GM18519 (cell line): Measurements from ENCODE around the gene KRT13.

ENCODE experiments used
- ATAC-seq: cut with Tn5 transposase; IDR thresholded peaks from one replicate; pipeline ENCODE4 v1.9.1; 2021; ENCODE audit warnings: mild to moderate bottlenecking, moderate library complexity; ENCODE audit not compliant: unreplicated experiment, low FRiP score

The KRT13 gene

DNA sequence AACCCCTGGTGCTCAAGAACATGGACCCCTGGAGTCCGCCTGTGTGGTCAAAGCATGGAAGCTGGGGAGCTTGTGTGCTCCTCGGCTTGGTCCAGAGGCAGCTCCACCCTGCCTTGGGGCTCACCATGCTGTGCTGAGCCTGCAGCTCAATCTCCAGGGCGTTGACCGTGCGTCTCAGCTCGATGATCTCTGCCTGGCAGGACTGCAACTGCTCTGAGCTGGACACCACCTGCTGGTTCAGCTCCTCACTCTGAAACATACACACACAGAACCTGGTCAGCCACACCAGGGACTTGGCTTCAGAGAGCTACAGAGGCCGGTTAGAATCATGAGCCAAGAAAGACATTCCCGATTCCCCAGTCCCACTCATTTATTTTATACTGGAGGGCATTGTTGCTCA lies 27.2 kb downstream of the KRT13 start:
- no peak for ATAC-seq

DNA sequence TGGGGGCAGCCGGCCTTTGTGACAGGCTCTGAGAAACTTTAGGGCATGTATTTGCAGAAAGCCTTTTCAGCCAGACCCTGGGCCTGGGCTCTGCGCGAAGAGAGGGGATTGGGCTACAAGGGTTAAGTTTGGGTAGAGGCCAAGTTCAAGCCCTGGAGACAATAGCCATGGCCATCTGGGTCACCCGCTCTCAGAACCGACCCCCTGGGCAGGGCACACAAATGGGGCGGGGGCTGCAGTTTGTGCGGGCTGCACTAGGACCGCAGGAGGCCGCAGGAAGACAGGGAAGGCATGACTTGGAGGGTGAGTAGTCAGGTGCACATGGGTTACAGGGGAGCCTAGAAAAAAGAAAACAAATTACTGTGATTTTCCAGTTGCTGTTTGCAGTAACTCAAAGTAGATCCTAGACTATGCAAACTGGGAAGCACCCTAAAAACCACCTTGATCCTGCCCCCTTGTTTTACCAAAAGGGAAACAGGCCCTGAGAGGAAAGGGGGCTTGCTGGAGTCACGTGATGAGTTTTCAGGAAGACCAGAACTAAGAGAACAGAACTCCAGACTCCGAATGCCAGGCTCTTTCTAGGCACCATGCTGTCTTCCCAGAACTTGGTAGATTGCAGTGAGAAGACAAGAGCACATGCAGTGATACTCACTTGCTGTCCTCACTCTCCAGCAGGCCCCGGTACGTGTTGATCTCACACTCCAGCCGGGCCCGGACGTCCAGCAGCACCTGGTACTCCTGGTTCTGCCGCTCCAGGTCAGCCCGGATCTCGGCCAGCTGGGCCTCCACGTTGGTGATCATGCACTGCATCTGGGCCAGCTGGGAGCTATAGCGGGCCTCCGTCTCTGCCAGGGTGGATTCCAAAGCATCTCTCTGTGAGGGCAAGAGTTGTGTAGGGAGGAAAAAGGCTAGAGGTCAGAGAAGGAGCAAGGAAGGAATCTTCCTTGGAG lies 28.3 kb downstream of the KRT13 start:
- ATAC-seq, result no peak

DNA sequence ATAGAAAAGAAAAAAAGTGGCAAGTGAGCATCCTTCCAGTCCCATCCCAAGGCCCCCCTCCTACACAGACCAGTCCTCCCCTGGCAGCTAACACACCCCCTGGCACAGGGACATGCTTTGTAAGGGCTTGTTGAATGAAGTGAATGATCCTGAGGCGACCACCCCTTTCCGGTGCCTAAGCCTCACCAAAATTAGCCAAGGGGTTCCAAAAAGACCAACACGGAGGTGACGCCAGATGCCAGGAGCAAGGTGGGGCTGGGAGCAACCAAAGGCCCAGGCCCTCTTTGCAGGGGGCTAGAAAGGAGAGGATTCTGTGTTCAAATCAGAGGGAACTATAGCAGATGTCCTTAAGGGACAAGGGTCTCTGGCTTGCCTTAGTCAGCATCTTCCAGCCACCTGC lies 30.0 kb downstream of the KRT13 start:
- no peak for ATAC-seq

DNA sequence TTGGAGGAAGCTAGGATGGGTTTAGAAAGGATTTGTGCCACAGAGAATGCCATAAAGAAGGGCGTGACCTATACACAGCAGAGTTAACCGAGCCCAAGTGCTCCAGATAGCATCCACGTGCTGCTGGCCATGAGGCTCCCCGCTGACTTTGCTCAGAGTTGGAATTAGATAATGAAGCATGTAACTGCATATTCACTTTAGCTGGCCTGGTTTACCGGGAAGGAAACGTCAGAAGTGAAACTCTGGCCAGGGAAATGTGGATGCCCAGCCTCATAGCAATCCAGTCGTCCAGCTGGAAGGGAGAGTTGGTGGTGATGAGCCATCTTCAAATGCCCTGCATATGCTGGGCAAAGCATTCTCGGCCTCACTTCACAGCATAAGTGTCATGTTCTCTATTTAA lies 30.5 kb downstream of the KRT13 start:
- ATAC-seq, result no peak

DNA sequence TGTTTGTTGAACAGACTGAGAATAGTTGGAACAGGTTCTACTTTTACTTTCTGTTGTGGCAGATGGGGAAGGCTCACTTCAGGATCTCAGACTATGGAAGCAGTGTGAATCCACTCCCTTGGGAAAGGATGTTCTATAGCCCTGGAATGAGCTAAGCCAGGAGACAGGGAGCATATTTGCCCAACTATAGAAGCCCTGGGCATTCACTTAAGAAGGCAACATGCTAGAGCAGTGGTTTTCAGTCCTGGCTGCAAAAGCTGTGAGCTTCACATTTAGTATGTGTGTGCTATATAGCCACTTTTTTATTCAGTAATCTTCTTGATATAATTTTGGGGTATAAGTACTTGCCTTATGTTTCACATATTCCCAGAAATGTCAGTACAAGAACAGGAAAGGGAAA lies 37.1 kb downstream of the KRT13 start:
- no peak for ATAC-seq

DNA sequence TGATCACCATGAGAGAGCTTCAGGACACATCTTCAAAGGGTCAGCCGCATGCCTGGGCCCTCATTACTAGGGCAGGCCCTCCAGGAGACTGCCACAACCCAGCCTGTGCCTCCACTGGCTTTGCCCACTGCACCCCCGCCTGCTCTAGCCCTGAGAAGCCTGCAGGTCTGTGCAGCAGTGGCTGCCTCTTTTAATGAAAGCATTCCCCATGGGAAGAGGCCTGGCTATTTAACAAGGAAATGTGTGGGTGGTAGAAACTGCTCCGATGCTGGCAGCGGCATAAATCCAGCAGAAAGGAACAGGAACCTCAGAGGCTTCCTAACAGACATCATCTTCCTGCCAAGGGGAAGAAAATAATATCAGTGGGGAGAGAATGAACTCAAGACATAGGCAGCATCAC lies 37.9 kb downstream of the KRT13 start:
- no peak for ATAC-seq

DNA sequence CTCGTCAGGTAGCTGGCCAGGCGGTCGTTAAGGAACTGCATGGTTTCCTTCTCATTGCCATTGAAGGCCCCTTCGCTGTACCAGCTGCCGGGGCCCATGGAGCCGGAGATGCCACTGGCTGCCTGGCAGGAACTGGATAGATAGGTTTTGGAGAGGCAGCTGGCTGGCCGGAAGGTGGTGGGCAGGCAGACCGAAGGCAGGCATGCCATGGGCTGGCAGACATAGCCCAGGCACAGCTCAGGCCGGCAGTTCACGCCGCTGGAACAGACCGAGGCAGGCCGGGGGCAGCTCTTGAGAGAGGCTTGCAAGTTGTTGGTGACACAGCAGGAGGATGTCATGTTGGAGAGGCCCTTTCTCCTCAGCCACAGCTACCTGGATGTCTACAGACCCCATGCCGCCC lies 38.4 kb downstream of the KRT13 start, which contains the start of gene KRT32:
Gene KRT32, minus strand, starts transcription at position 399 of the 400 bp plus-strand sequence. Its CDS starts 61 bp downstream, at position 338.
- no peak for ATAC-seq

DNA sequence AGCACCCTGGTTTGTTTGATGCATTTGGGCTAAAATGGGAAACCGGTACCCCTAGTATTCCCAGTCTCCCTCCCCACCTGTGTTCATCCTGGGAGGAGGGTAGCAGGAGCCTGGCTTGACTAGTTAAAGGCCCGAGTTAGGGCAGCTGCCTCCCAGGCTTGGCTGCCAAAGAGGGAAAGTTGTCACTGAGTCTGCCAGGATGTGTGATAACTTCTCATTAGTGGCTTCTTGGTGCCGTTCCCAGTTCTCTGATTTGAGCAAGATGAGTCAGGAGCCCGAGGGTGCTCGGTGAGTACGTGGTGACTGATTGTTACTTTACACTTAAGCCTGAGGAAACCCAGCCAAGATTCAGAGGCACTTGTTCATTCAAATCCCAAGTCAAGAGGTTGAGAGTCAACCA lies 40.7 kb downstream of the KRT13 start:
- ATAC-seq, result no peak

DNA sequence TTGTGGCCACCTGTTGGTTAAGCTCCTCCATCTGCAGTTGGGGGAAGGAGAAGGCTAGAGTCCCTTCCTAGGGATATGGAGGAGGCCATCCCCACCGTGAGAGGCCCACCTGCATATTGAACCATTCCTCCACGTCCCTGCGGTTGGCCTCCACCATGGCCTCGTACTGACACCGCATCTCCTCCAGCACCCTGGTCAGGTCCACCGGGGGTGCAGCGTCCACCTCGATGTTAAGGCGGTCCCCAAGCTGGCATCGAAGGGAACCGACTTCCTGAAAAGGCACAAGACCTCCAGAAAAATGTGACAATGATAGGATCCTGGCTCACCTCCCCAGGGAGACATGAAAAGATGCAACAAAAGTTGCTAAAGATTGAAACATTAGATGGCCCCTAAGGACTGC lies 41.2 kb downstream of the KRT13 start:
- no peak for ATAC-seq

DNA sequence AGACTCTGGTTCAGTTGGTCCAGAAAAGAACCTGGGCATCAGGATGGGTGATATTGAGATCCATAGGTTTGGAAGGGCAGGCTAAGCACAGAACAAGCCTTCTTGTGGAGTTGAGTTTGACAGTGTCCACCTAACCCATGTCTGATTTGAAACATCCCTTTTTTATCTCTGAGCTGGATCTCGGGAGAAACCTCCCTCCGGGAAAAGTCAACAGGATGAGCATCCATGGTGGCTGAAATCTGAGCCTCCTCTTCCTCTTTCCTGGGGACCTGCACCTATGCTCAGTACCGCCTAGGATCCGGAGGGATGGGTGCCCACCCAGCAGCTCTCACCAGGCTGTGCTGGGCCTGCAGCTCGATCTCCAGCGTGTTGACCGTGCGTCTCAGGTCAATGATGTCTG lies 41.7 kb downstream of the KRT13 start:
- ATAC-seq, result no peak

DNA sequence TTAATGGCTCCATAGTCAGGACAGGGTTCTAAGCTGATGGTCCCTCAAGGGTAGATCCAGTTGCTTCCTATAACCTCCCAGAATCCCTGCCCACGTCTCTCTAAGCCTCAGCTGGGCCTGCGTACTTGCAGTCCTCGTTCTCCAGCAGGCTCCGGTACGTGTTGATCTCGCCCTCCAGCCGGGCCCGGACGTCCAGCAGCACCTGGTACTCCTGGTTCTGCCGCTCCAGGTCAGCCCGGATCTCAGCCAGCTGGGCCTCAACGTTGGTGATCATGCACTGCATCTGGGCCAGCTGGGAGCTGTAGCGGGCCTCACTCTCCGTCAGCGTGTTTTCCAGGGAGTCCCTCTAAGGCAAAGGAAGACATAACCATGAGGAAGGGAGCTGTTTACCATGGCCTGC lies 42.7 kb downstream of the KRT13 start:
- no peak for ATAC-seq

DNA sequence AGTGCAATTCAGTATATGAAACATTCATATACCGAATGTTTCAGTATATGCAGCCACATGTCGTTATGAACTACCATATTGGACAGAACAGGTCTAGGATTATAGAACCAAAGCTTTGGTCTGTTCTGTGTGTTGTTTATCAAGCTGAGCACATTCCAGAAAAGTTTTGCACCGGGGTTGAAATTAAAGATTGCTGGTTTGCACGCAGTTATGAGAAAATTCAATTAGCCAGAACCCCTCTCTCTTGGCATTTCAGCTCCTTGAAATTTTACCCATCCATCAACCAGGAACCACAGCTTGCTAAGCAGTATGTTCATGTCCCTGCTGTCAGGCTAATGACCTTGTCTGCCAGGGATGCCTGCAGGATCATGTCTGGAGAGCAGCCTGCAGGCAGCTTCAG lies 47.7 kb downstream of the KRT13 start:
- no peak for ATAC-seq

DNA sequence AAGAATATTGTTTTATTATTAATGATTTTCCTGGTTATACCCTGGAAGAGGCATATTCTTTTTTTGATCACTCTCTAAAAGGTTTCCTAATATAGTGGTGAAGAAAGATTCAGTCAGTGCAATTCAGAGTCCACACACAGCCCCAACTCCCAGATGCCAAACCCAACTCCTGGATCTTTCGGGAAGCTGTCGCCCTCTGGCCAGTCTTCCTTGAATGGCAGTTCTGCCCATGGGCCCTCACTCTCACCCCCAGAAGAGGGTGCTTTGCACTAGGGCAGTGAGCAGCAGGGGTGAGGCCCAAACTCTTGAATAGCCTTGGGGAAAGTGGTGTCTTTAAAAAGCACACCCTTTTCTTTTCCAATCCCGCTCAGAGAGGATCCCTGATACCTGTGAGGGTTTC lies 49.2 kb downstream of the KRT13 start:
- no peak for ATAC-seq

DNA sequence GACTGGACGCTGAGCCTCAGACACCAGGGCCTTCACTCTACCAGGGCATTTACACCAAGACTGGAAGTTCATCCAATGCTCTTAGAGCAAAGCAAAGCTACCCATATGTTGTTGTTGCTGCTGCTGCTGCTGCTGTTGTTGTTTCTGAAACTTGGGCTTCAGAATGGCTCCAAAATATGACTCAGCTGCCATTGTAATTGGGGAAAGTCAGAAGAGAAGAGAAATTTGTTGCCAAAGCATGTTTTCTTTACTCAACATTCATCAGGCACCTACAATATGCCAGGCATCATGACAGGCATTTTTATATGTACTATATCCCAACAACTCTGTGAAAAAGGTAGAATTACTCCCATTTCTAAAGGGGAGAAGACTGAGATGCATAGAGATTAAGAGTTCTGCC lies 50.2 kb downstream of the KRT13 start:
- ATAC-seq, result no peak

DNA sequence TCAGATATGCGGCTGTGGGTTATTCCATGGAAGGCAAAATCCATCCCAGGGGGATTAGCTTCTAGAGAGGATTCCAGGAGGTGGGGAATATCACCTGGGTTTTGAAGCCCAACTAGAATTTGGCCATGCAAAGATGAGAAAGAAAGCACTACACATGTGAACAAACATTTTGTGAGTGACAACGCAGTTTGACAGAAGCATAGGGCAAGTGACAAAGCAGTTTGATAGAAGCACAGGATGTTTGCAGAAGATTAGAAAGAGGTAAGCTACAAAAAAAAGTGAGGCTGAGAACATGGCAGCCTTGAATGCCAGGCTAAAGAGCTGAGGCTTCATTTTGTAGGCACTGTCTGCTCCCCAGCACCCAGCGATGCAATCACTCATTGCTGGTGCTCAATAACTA lies 52.3 kb downstream of the KRT13 start:
- no peak for ATAC-seq

DNA sequence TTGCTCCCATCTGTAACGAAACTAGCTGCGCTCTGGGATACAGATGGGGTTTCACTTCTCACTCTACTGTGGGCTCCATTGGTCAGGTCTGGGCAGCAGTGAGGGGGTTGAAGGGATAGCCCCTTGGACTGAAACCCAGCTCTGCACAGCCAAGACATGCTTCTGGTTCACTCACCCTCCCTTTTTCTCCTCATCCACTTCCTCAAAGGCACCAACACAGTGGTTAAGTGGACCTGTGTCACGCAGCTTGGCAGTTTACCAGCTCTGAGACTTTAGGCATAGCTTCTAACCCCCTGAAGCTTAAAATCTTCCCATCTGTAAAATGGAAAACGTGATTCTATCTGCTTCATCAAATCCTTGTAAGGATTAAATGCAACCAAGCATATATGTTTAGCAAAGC lies 53.1 kb downstream of the KRT13 start:
- no peak for ATAC-seq

DNA sequence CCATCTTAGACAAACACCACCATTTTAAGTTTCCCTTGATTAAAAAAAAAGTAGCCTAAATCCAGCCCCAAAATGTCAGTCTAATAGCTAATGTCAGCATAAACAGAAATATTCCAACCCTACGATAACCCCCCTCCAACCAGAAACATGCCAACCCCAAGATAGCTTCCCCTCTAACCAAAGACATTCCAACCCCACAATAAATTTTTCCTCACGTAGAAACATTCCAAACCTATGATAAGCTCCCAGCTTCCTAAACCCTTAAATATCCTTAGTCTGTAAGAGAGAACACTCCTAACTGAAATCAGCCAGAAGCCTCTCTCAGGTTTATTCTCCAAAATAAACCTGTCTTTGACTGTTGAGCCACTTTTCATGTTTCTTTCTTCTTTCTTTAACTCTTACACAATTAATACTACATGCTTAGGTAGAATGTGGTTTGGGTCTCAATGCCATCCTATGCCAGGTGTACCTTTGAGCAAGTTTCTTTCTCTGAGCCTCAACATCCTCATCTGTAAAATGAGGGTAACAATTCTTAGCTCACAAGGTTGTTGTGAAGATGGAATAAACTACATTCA lies 54.2 kb downstream of the KRT13 start:
- ATAC-seq, result no peak
